Lower leg skin (tissue), 4 donors: ENCODE results near the gene TMPRSS5. TPM values are rescaled to one million over a fixed set of nuclear protein-coding genes. Genes with fewer than 3 reads are reported as not detected.

ENCODE experiments used
- DNase-seq, 2 donors: peaks; one replicate each; pipeline ENCODE4 v3.0.0-alpha.2; 2019; ENCODE audit warnings: low spot score in 2 of 2
- H3K4me3 ChIP-seq: fragments of 200-600 bp; sonication (generic); 2 replicates; pipeline ENCODE4 v1.5.1; 2017; ENCODE audit warnings: mild to moderate bottlenecking, low read depth; ENCODE audit not compliant: poor library complexity, severe bottlenecking
- CTCF ChIP-seq, 3 donors: fragments of 450-650 bp; IDR thresholded peaks; one replicate each; pipeline ENCODE4 v1.5.1; 2016; ENCODE audit warnings: antibody characterized with exemption in 3 of 3, mild to moderate bottlenecking in 3 of 3, moderate library complexity in 2 of 3
- POLR2A ChIP-seq, 2 donors: fragments of 450-650 bp; IDR thresholded peaks; one replicate each; pipeline ENCODE4 v1.6.1; 2016 to 2017; ENCODE audit warnings: antibody characterized with exemption in 2 of 2, mild to moderate bottlenecking in 1 of 2, moderate library complexity in 1 of 2
- WGBS, 2 donors: methylation state at CpG; one replicate each; pipeline ENCODE4 v1.1.5; 2018; 5-methylcytosine and 5-hydroxymethylcytosine counted together
- intact Hi-C: fragments of 100-400 bp; cut with DNase I; formaldehyde crosslinking; loops from one replicate; pipeline ENCODE4 v1.15.0; 2023; ENCODE audit warnings: low total_unique reads
- total RNA-seq, 4 donors: library from RNA; depleted of rRNA; stranded (reverse); fragments of >200 nt; gene quantifications; one replicate each; pipeline ENCODE4 v1.1.0, GENCODE V29; 2016

TMPRSS5 gene
- total RNA-seq, 4 donors from 2014 or later, result 1.1 to 4.2 (median 3.0) TPM

- DNase-seq, result no peak
- 95 to 98% methylated on average over 12 of the region's 12 CpGs for WGBS, 2 donors
- no peak overlapping the region for H3K4me3 ChIP-seq
- intact Hi-C loops, result no loop called here
- TF ChIP-seq CTCF (IDR thresholded peaks at IDR 0.05), result no peak
- no peak for TF ChIP-seq POLR2A (IDR thresholded peaks at IDR 0.05)
Observed at GRCh38 chr11:113694390-113694789, 11.7 kb downstream of the TMPRSS5 start.

GRCh38 chr11:113693030-113693429 is 13.1 kb downstream of the TMPRSS5 start:
- no peak for DNase-seq
- intact Hi-C loops, result no loop called here
- 88 to 94% methylated on average over 13 of the region's 13 CpGs for WGBS, 2 donors
- no peak overlapping the region for H3K4me3 ChIP-seq
- TF ChIP-seq CTCF (IDR thresholded peaks at IDR 0.05) (no peak), POLR2A (IDR thresholded peaks at IDR 0.05) (no peak)

DNA sequence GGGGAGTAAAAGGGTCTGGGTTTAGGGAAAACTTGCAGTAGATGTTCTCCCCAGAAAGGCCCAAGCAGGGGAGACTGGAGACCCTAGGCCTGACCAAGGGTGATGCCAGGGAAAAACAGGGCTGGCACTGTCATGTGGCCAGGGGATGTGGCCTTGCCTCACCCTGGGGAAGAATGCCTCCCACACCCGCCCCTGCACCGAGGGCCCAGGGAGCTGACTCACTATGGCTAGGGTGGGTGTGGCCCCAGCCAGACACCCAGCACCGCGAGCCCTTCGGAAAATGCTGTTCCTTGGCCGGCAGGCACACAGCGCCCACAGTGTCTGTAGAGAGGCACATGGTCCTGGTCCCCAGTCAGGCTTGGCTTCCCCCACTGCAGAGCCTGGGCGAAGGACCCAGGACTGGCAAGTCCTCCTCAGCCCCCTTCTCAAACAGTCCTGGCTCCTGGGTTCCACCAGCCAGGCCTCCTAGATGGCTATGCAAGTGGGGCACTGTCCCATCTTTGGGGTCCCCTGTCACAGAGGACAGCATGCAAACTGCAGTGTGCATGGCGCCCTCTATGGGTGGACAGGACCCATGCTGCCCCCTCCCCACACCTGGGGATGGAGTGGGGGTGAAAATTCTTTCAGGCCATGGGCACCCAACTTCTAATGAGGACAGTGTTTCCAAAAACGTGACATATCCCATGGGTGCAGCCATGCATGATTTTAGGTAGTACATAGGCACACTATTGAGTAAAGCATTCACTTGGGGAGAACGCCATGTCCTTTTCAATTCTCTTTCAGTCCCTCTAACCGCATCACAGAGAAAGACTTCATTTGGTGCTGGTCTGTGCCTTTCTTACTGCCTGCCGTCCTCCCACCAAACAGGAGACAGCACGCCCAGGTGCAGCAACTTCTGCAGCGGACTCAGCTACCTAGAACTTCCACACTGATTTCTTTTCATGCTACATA is 15.2 kb downstream of the TMPRSS5 start:
- no peak for TF ChIP-seq CTCF (IDR thresholded peaks at IDR 0.05)
- no peak for TF ChIP-seq POLR2A (IDR thresholded peaks at IDR 0.05)
- H3K4me3 ChIP-seq, result no peak overlapping the region
- 76 to 79% methylated on average over 9 to 15 of the region's 15 CpGs for WGBS, 2 donors
- intact Hi-C loops, result no loop called here
- DNase-seq, result no peak

DNA sequence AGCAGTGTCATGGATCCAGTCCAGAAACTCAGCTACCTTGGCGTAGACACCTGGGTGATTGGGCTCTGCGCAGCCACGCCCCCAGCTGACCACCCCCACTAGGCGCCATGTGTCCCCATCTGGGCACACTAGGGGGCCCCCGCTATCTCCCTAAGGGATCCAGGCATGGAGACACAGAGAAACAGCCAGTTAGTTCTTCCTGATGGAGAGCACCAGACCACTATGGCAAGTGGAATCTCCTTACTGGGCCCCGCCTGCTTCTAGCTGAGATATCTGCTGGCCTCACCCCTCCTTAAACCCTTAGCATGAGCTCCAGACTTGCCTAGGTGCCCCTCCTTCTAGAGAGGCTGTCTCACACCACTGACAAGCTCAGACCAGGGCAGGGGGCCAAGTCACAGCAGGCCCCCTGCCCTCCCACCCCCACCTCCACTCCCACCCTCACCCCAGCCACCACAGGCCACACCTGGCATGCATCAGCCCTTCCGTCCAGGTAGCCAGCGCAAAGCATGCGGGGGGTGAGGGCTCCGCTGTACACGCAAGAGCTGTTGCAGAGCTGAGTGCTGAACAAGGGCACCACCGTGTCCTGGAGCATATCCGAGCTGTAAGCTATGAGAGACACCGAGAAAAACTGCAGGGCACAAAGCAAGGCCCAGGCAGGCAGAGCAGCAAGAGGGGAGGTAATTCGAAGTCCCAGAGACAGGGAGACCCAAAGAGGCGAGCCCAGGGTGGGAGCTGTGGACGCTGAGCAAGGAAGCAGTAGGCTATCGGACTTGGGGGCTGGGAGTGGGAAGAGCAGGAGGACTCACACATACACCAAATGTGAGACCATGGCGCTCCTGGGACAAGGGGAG is 16.1 kb downstream of the TMPRSS5 start:
- intact Hi-C loops, result no loop called here
- 91 to 95% methylated on average over 16 to 19 of the region's 19 CpGs for WGBS, 2 donors
- TF ChIP-seq POLR2A (IDR thresholded peaks at IDR 0.05), result no peak
- TF ChIP-seq CTCF (IDR thresholded peaks at IDR 0.05), result no peak
- no peak overlapping the region for H3K4me3 ChIP-seq
- DNase-seq, result no peak

DNA sequence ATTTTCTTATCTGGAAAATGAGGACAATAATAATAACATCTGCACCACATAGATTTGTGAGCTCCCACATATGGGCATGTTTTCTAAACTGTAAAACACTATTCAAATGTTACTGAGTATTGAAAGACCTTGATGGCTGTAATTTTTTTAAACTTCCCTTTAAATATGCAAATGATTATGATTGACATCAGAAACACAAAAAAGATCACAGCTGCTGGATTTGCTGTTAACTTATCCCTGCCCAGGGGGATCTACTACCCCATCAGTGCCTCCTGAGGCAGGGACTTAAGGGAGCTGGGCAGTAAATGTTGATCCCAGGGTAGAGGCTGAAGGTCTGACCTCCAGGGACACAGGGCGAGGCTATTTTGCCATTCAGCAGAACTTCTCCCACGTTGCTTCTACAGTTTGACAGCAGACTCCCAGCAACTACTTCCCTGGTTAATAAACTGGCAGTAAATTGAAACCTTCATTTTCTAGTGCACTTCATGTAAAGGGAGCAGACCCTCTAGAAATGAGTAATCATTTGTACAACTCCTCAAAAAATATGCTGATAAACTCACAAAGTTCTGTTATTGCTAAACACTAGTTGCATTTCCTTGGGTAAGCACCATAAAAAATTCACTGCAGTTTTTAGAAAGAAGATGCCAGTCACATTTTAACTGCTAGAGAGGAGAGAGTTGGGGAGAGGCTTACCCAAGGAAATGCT is 20.3 kb downstream of the TMPRSS5 start:
- intact Hi-C loops, result no loop called here
- DNase-seq, result no peak
- no peak for TF ChIP-seq POLR2A (IDR thresholded peaks at IDR 0.05)
- TF ChIP-seq CTCF (IDR thresholded peaks at IDR 0.05), result no peak
- H3K4me3 ChIP-seq, result no peak overlapping the region
- WGBS, 2 donors, result 55 to 75% methylated on average over 2 of the region's 2 CpGs
